Endothelial cell (in vitro differentiated cells): ENCODE results near the gene SERPINE1. TPM values are rescaled to one million over a fixed set of nuclear protein-coding genes. Genes with fewer than 3 reads are reported as not detected.
"Not testable (repeated sequence)": the region's sequence is repeated elsewhere in the genome, so short reads cannot be mapped to it uniquely, and the experiment has no call there.

Source experiments
- DNase-seq: peaks from one replicate; pipeline ENCODE4 v3.0.0; 2021; ENCODE audit warnings: low spot score
- H3K27ac Mint-ChIP-seq: one replicate; pipeline ENCODE4 v1.8.0; 2021; ENCODE audit warnings: mixed read lengths, inconsistent platforms; ENCODE audit not compliant: unreplicated experiment
- H3K27me3 Mint-ChIP-seq: one replicate; pipeline ENCODE4 v1.8.0; 2021; ENCODE audit warnings: mild to moderate bottlenecking, moderate library complexity, mixed read lengths, inconsistent platforms; ENCODE audit not compliant: unreplicated experiment
- H3K36me3 Mint-ChIP-seq: one replicate; pipeline ENCODE4 v1.8.0; 2021; ENCODE audit warnings: mild to moderate bottlenecking, low read depth, mixed read lengths, inconsistent platforms; ENCODE audit not compliant: unreplicated experiment
- H3K4me1 Mint-ChIP-seq: one replicate; pipeline ENCODE4 v1.8.0; 2021; ENCODE audit warnings: mild to moderate bottlenecking, mixed read lengths, inconsistent platforms; ENCODE audit not compliant: unreplicated experiment
- H3K4me3 Mint-ChIP-seq: one replicate; pipeline ENCODE4 v1.8.0; 2021; ENCODE audit warnings: mild to moderate bottlenecking, mixed read lengths, inconsistent platforms; ENCODE audit not compliant: unreplicated experiment
- H3K9me3 Mint-ChIP-seq: one replicate; pipeline ENCODE4 v1.8.0; 2021; ENCODE audit warnings: mixed read lengths, inconsistent platforms; ENCODE audit not compliant: unreplicated experiment
- total RNA-seq: library from RNA; stranded (reverse); fragmentation: NEBNext Ultra II Directional; extraction: Animal tissue kit (Norgen Biotek cat#: 25700); gene quantifications from one replicate; pipeline ENCODE4 v1.2.1, GENCODE V29; 2021; ENCODE audit not compliant: unreplicated experiment
- TF ChIP-seq, protein P1 (sequence below): fragments of 200-600 bp; sonication (generic); IDR thresholded peaks from one replicate; pipeline ENCODE4 v1.5.0; 2021; ENCODE audit warnings: antibody characterized with exemption; ENCODE audit not compliant: unreplicated experiment

SERPINE1 gene
- total RNA-seq, 1 donor from 2014 or later, result 0.80 TPM

DNA sequence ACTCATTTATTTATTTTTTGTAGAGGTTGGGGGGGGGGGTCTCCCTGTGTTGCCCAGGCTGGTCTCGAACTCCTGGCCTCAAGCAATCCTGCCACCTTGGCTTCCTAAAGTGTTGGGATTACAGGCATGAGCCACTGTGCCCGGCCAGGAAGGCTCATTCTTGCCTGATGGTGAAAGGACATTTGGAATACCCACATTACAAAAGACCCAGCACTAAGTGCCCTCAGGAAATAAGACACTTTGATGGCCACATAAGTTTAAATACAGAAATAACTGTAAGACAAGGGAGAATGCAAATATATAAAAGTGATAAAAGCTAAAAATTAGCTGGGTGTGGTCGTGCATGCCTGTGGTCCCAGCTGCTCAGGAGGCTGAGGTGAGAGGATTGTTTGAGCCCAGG, 8.0 kb upstream of the SERPINE1 start:
- H3K9me3 Mint-ChIP-seq, result no peaks in the 10 kb centered on the region
- no peak overlapping the region for H3K27ac Mint-ChIP-seq
- no peaks in the 10 kb centered on the region for H3K36me3 Mint-ChIP-seq
- H3K4me3 Mint-ChIP-seq, result no peak overlapping the region
- H3K4me1 Mint-ChIP-seq, result peaks cover 8% of the 10 kb centered on the region
- DNase-seq, result no peak
- peaks cover 7% of the 10 kb centered on the region for H3K27me3 Mint-ChIP-seq
- TF ChIP-seq, protein P1, sequence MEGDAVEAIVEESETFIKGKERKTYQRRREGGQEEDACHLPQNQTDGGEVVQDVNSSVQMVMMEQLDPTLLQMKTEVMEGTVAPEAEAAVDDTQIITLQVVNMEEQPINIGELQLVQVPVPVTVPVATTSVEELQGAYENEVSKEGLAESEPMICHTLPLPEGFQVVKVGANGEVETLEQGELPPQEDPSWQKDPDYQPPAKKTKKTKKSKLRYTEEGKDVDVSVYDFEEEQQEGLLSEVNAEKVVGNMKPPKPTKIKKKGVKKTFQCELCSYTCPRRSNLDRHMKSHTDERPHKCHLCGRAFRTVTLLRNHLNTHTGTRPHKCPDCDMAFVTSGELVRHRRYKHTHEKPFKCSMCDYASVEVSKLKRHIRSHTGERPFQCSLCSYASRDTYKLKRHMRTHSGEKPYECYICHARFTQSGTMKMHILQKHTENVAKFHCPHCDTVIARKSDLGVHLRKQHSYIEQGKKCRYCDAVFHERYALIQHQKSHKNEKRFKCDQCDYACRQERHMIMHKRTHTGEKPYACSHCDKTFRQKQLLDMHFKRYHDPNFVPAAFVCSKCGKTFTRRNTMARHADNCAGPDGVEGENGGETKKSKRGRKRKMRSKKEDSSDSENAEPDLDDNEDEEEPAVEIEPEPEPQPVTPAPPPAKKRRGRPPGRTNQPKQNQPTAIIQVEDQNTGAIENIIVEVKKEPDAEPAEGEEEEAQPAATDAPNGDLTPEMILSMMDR, result no peak

DNA sequence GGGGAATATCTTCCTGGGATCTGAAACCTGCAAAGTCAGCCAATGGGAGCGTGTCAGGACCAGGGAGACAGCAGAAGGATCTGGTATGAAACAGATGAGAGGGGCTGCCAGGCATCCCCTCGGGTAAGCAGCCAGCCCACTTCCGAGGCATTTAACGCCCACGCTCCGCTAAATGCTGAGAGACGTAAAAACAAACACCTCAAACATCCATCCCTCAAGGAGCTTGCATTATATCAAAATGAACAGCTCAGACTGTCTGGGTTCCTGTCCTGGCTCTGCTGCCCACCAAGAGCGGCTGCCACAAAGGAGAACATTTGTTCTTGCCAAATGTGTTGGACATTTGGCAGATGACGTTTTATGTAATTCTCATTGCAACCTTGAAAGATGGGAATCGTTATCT, 7.0 kb upstream of the SERPINE1 start:
- Mint-ChIP-seq H3K4me3 (peak overlapping the region; percentile 47), H3K36me3 (no peaks in the 10 kb centered on the region), H3K9me3 (no peaks in the 10 kb centered on the region), H3K27ac (no peak overlapping the region), H3K27me3 (peaks cover 8% of the 10 kb centered on the region), H3K4me1 (peaks cover 14% of the 10 kb centered on the region)
- DNase-seq, result no peak
- TF ChIP-seq, protein P1, result no peak

DNA sequence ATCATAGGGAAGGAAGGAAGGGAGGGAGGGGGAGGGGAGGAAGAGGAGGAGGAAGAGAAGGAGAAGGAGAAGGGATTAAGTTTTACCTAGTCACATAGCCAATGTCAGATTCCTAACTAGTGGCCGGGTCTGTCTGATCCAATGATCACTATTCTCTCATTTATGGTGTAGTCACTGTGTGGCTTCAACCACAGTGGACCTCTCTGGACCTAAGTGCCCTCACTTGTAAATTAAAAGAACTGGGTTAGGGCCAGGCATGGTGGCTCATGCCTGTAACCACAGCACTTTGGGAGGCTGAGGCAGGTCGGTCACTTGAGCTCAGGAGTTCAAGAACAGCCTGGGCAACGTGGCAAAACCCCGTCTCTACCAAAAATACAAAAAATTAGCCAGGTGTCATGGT, 6.6 kb upstream of the SERPINE1 start:
- Mint-ChIP-seq H3K4me3 (no peak overlapping the region), H3K27me3 (peaks cover 10% of the 10 kb centered on the region), H3K27ac (no peak overlapping the region), H3K4me1 (peaks cover 16% of the 10 kb centered on the region), H3K36me3 (no peaks in the 10 kb centered on the region), H3K9me3 (no peaks in the 10 kb centered on the region)
- TF ChIP-seq, protein P1, result no peak
- no peak for DNase-seq

GRCh38 chr7:101121631-101121990, 5.3 kb upstream of the SERPINE1 start:
- peaks cover 23% of the 10 kb centered on the region for H3K4me1 Mint-ChIP-seq
- peak overlapping the region; percentile 83 for H3K27ac Mint-ChIP-seq
- H3K36me3 Mint-ChIP-seq, H3K4me3 Mint-ChIP-seq, DNase-seq, H3K9me3 Mint-ChIP-seq: not testable (repeated sequence)
- peaks cover 12% of the 10 kb centered on the region for H3K27me3 Mint-ChIP-seq

DNA sequence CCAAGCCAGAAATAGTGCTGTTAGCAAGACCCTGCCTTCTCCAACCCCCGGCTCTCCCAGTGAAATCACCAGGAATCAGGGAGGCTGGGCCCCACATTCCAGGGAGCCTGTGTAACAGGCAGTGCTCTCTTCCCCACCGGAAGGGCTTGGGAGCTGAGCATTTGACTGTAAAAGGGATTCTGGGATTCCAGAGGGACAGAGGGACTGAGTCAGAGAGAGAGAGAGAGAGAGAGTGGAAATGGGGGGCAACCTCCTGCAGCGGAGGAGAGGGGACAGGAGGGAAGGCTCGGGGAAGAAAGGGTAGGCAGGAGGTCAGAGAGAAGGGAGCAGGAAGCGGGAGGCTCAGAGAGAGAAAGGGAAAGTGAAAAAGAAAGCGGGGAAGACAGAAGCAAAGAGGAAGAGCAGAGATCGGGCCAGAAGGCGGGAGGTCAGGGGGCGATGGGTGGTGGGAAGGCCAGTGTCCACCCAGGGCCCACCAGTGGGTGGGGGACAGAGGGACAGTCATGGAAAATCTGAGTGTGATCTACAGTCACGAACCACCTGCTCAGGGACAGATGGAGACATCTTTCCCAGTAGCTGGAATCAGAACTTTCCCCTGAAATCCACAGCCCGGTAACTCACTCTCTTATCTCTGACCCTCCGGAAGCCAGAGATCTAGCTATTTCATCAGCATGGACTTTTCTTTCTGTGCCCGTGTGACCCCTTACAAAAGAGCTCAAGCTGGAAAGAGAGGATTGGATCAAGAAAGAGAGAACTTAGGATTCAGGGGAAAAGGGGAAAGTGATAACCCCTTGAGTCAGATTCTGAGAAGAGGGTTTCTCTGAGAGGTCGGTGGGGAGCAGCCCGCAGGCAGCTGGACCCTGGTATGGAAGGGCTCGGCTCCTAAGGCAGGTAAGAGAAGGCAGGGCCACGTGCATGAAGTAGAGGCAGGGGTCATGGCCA, 4.6 kb upstream of the SERPINE1 start:
- peak overlapping the region; percentile 51 for H3K4me3 Mint-ChIP-seq
- peaks cover 30% of the 10 kb centered on the region for H3K4me1 Mint-ChIP-seq
- TF ChIP-seq, protein P1, result no peak
- no peaks in the 10 kb centered on the region for H3K9me3 Mint-ChIP-seq
- H3K27me3 Mint-ChIP-seq, result peaks cover 12% of the 10 kb centered on the region
- H3K27ac Mint-ChIP-seq, result peak overlapping the region; percentile 83
- H3K36me3 Mint-ChIP-seq, result no peaks in the 10 kb centered on the region
- DNase-seq, result peak; percentile 41
